NCI-H82 (cell line): Measurements from ENCODE around the gene KIF20B.
A peak's percentile ranks its signal among the peaks of the same experiment; 100 is the strongest.
"Not testable (repeated sequence)": the region's sequence is repeated elsewhere in the genome, so short reads cannot be mapped to it uniquely, and the experiment has no call there.

Experiments
- DNase-seq: peaks from one replicate; lab custom pipeline; 2025; lab: John Stamatoyannopoulos, UW

KIF20B gene

GRCh38 chr10:89773081-89773480, 71.7 kb downstream of the KIF20B start:
- no peak for DNase-seq

GRCh38 chr10:89776665-89777064, 75.3 kb downstream of the KIF20B start:
- DNase-seq, result no peak

- no peak for DNase-seq
Measured at GRCh38 chr10:89782470-89782869, 81.1 kb downstream of the KIF20B start.

GRCh38 chr10:89783406-89783805, 82.0 kb downstream of the KIF20B start:
- DNase-seq, result no peak

GRCh38 chr10:89785095-89785494, 83.7 kb downstream of the KIF20B start:
- DNase-seq, result peak; percentile 3

GRCh38 chr10:89789188-89789877, 87.9 kb downstream of the KIF20B start:
- DNase-seq, result no peak

- no peak for DNase-seq
Measured at GRCh38 chr10:89792187-89792586, 90.8 kb downstream of the KIF20B start.

GRCh38 chr10:89793649-89794254, 92.4 kb downstream of the KIF20B start:
- peak; percentile 84 for DNase-seq

- DNase-seq, result no peak
Measured at GRCh38 chr10:89795840-89796239, 94.5 kb downstream of the KIF20B start.

GRCh38 chr10:89798092-89798491, 96.7 kb downstream of the KIF20B start:
- no peak for DNase-seq

GRCh38 chr10:89799573-89799972, 98.2 kb downstream of the KIF20B start:
- DNase-seq, result no peak

GRCh38 chr10:89805599-89806013, 104.2 kb downstream of the KIF20B start:
- DNase-seq, result no peak

GRCh38 chr10:89808842-89809241, 107.5 kb downstream of the KIF20B start:
- no peak for DNase-seq

GRCh38 chr10:89809766-89810165, 108.4 kb downstream of the KIF20B start:
- no peak for DNase-seq

GRCh38 chr10:89810908-89811525, 109.6 kb downstream of the KIF20B start:
- DNase-seq, result no peak

- no peak for DNase-seq
Measured at GRCh38 chr10:89813546-89813945, 112.2 kb downstream of the KIF20B start.

GRCh38 chr10:89814278-89814677, 112.9 kb downstream of the KIF20B start:
- no peak for DNase-seq

GRCh38 chr10:89815049-89815853, 113.9 kb downstream of the KIF20B start:
- DNase-seq, result no peak

- DNase-seq, result not testable (repeated sequence)
Measured at GRCh38 chr10:89819008-89819407, 117.6 kb downstream of the KIF20B start.
